ENCODE data around the gene SH3RF1.

The SH3RF1 gene

GRCh38 chr4:169175035-169175434 is 95.7 kb downstream of the SH3RF1 start:
- Histone ChIP-seq H3K9ac (ENCODE audit: low read depth, low read length) (no peak overlapping the region), H3K36me3 (ENCODE audit: insufficient read depth, low read length) (no peaks in the 10 kb centered on the region), H3K4me1 (ENCODE audit: insufficient read depth, low read length) (no peaks in the 10 kb centered on the region; the same call in none of the 2 replicates), H3K9me3 (ENCODE audit: control insufficient read depth, insufficient read depth, low read length) (no peaks in the 10 kb centered on the region)

DNA sequence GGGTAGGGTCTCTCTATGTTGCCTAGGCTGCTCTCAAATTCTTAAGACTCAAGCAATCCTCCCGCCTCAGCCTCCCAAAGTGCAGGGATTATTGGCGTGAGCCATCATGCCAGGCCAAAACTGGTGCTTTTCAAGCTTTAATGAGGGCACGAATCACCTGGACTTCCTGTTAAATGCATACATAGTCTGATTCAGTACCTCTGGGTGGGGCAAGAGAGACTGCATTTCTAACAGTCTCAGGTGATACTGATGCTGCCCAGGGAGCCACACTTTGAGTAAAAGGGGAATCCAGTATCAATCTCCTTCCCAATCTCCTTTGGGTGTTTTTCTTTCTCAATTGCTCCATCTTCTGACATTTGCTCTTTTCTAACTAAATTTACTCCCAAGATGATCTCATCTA is 96.5 kb downstream of the SH3RF1 start:
- no peaks in the 10 kb centered on the region for H3K36me3 ChIP-seq (ENCODE audit: insufficient read depth, low read length)
- H3K4me1 ChIP-seq (ENCODE audit: insufficient read depth, low read length), result no peaks in the 10 kb centered on the region; the same call in none of the 2 replicates
- H3K9ac ChIP-seq (ENCODE audit: low read depth, low read length), result no peak overlapping the region
- H3K9me3 ChIP-seq (ENCODE audit: control insufficient read depth, insufficient read depth, low read length), result no peaks in the 10 kb centered on the region

GRCh38 chr4:169167957-169168858 is 102.5 kb downstream of the SH3RF1 start:
- Histone ChIP-seq H3K9ac (ENCODE audit: low read depth, low read length) (no peak overlapping the region), H3K36me3 (ENCODE audit: insufficient read depth, low read length) (no peaks in the 10 kb centered on the region), H3K9me3 (ENCODE audit: control insufficient read depth, insufficient read depth, low read length) (no peaks in the 10 kb centered on the region), H3K4me1 (ENCODE audit: insufficient read depth, low read length) (peaks cover 6% of the 10 kb centered on the region; the same call in 1 of the 2 replicates)

- Histone ChIP-seq H3K9ac (ENCODE audit: low read depth, low read length) (no peak overlapping the region), H3K4me1 (ENCODE audit: insufficient read depth, low read length) (peaks cover 6% of the 10 kb centered on the region; the same call in 1 of the 2 replicates), H3K9me3 (ENCODE audit: control insufficient read depth, insufficient read depth, low read length) (no peaks in the 10 kb centered on the region), H3K36me3 (ENCODE audit: insufficient read depth, low read length) (no peaks in the 10 kb centered on the region)
Observed at GRCh38 chr4:169164669-169165415, 105.9 kb downstream of the SH3RF1 start.

- Histone ChIP-seq H3K9ac (ENCODE audit: low read depth, low read length) (no peak overlapping the region), H3K36me3 (ENCODE audit: insufficient read depth, low read length) (no peaks in the 10 kb centered on the region), H3K9me3 (ENCODE audit: control insufficient read depth, insufficient read depth, low read length) (no peaks in the 10 kb centered on the region), H3K4me1 (ENCODE audit: insufficient read depth, low read length) (peaks cover 11% of the 10 kb centered on the region; the same call in 1 of the 2 replicates)
Observed at GRCh38 chr4:169163947-169164668, 106.6 kb downstream of the SH3RF1 start.

GRCh38 chr4:169163495-169163894 is 107.3 kb downstream of the SH3RF1 start:
- Histone ChIP-seq H3K9me3 (ENCODE audit: control insufficient read depth, insufficient read depth, low read length) (no peaks in the 10 kb centered on the region), H3K4me1 (ENCODE audit: insufficient read depth, low read length) (peaks cover 11% of the 10 kb centered on the region; the same call in 1 of the 2 replicates), H3K9ac (ENCODE audit: low read depth, low read length) (no peak overlapping the region), H3K36me3 (ENCODE audit: insufficient read depth, low read length) (no peaks in the 10 kb centered on the region)

GRCh38 chr4:169160825-169161224 is 109.9 kb downstream of the SH3RF1 start:
- Histone ChIP-seq H3K9me3 (ENCODE audit: control insufficient read depth, insufficient read depth, low read length) (no peaks in the 10 kb centered on the region), H3K9ac (ENCODE audit: low read depth, low read length) (no peak overlapping the region), H3K4me1 (ENCODE audit: insufficient read depth, low read length) (peaks cover 11% of the 10 kb centered on the region; the same call in 1 of the 2 replicates), H3K36me3 (ENCODE audit: insufficient read depth, low read length) (no peaks in the 10 kb centered on the region)

- Histone ChIP-seq H3K36me3 (ENCODE audit: insufficient read depth, low read length) (no peaks in the 10 kb centered on the region), H3K9ac (ENCODE audit: low read depth, low read length) (no peak overlapping the region), H3K4me1 (ENCODE audit: insufficient read depth, low read length) (0 out of 2 replicates have a peak, but pooled peaks cover 5% of the 10 kb centered on the region), H3K9me3 (ENCODE audit: control insufficient read depth, insufficient read depth, low read length) (no peaks in the 10 kb centered on the region)
Observed at GRCh38 chr4:169159624-169160171, 111.1 kb downstream of the SH3RF1 start.

- Histone ChIP-seq H3K9ac (ENCODE audit: low read depth, low read length) (no peak overlapping the region), H3K9me3 (ENCODE audit: control insufficient read depth, insufficient read depth, low read length) (no peaks in the 10 kb centered on the region), H3K4me1 (ENCODE audit: insufficient read depth, low read length) (0 out of 2 replicates have a peak, but pooled peaks cover 5% of the 10 kb centered on the region), H3K36me3 (ENCODE audit: insufficient read depth, low read length) (no peaks in the 10 kb centered on the region)
Observed at GRCh38 chr4:169158861-169159260, 111.9 kb downstream of the SH3RF1 start.

GRCh38 chr4:169158046-169158445 is 112.7 kb downstream of the SH3RF1 start:
- Histone ChIP-seq H3K36me3 (ENCODE audit: insufficient read depth, low read length) (no peaks in the 10 kb centered on the region), H3K4me1 (ENCODE audit: insufficient read depth, low read length) (peaks cover 5% of the 10 kb centered on the region; the same call in 1 of the 2 replicates), H3K9ac (ENCODE audit: low read depth, low read length) (no peak overlapping the region), H3K9me3 (ENCODE audit: control insufficient read depth, insufficient read depth, low read length) (no peaks in the 10 kb centered on the region)

DNA sequence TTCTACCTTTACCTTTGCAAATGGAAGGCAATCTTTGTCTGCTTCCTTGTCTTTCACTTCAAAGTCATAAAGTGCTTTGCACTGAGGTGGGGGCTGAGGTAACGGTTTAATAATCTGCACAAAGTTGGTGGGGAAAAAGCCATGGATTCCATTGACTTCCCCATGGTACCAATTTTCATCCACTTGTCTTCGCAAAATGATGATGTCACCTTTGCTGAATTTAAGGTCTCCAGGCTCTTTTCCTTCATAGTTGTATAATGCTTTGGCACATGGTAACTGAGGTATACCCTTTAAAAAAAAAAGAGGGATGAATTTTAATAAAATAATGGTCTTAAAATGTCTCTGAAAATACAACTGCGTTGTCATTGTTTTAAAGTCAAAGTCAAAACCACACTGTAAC is 114.4 kb downstream of the SH3RF1 start:
- Histone ChIP-seq H3K4me1 (ENCODE audit: insufficient read depth, low read length) (peaks cover 5% of the 10 kb centered on the region; the same call in 1 of the 2 replicates), H3K36me3 (ENCODE audit: insufficient read depth, low read length) (no peaks in the 10 kb centered on the region)

GRCh38 chr4:169154121-169154520 is 116.6 kb downstream of the SH3RF1 start:
- H3K9me3 ChIP-seq (ENCODE audit: control insufficient read depth, insufficient read depth, low read length), result no peaks in the 10 kb centered on the region

More for the DNA sequence above, 114.4 kb downstream of the SH3RF1 start:
- Histone ChIP-seq H3K9me3 (ENCODE audit: control insufficient read depth, insufficient read depth, low read length) (no peaks in the 10 kb centered on the region), H3K9ac (ENCODE audit: low read depth, low read length) (no peak overlapping the region)

DNA sequence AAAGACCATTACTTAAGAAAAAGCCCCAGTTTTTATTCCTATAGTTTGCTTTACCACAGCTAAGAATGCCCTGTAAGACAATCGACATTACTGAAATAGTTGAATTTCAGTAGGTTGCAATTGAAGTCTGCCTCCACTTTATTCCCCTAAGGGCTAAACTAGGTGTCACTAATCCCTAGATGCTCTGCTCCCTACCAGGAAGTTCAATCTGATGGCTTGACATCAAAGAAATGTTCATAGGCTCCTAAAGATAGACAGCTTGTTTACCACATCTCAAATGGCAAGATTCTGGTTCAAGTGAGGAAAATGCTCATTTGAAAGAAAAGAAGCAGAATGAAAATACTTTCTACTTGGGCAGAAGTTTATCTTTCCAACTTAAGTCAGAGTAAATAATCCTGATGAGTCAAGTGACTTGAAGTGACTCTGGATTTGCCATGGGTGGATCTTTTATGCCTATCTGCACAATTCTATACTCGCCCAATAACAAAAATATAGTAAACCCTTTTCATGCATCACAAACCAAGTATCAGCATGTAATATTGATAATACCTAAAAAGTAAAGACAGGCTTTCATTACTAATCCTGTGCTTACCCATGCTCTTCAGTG is 117.2 kb downstream of the SH3RF1 start:
- no peaks in the 10 kb centered on the region for H3K36me3 ChIP-seq (ENCODE audit: insufficient read depth, low read length)
- H3K9me3 ChIP-seq (ENCODE audit: control insufficient read depth, insufficient read depth, low read length), result no peaks in the 10 kb centered on the region
- no peaks in the 10 kb centered on the region; the same call in 1 of the 2 replicates for H3K4me1 ChIP-seq (ENCODE audit: insufficient read depth, low read length)
- no peak overlapping the region for H3K9ac ChIP-seq (ENCODE audit: low read depth, low read length)

More at GRCh38 chr4:169154121-169154520, 116.6 kb downstream of the SH3RF1 start:
- H3K4me1 ChIP-seq (ENCODE audit: insufficient read depth, low read length), result no peaks in the 10 kb centered on the region; the same call in 1 of the 2 replicates
- no peaks in the 10 kb centered on the region for H3K36me3 ChIP-seq (ENCODE audit: insufficient read depth, low read length)
- no peak overlapping the region for H3K9ac ChIP-seq (ENCODE audit: low read depth, low read length)
